ENCODE data around the gene PKD1.

PKD1 gene

DNA sequence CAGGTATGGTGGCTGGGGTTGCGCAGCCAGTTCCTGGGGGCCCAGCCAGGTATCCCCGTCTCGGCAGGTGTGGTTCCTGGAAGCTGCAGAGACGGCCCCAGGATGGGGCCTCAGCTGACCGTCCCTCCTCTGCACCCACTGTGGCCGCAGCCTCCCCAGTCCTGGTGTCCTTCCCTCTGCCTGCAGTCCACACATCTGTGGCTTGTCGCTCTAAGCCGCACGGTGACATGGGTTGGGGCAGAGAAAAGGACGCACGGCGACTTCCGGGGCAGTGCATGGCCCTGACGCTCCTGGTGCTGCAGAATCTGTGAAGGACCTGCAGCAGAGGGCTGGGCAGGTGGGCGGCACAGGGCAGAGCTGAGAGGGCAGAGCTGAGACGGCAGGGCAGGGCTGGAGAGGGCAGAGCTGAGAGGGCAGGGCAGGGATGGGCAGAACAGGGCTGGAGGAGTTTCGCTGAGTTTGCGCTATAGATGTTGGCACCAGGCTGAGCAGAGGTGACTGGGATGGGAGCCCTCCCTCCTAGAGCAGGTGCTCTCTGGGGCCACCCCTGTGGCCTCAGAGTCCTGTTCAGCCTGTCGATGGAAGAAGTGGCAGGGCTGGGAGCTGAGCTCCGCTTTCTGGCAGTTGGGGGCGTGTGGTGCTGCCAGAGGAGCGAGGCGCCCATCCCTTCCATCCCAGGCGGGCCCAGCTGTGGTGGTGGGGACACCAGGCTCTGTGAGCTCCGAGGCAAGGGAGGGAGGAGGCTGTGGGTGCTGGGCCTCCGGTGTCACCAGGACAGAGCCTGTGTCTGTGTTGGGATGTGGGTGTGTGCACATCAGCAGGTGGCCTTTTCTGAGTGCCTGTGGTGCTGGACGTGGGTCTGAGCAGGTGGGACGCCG is 64.9 kb downstream of the PKD1 start:
- no peak for DNase-seq

DNA sequence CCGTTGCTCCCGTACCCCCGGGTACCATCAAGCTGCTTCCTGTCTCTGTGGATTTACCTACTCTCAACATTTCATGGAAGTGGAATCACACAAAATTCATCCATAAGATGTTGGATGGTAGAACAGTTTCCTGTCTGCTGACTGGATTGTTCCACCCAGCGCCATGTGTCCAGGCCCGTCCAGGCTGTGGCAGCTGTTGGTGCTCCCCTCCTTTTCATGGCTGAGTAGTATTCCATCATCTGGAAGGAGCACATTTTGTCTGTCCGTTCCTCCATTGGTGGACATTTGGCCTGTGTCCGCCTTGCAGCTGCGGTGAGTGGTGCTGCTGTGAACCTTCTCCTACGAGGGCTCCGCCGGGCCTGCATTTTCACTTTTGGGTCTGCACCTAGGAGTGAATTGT is 69.6 kb downstream of the PKD1 start:
- no peak for DNase-seq

DNA sequence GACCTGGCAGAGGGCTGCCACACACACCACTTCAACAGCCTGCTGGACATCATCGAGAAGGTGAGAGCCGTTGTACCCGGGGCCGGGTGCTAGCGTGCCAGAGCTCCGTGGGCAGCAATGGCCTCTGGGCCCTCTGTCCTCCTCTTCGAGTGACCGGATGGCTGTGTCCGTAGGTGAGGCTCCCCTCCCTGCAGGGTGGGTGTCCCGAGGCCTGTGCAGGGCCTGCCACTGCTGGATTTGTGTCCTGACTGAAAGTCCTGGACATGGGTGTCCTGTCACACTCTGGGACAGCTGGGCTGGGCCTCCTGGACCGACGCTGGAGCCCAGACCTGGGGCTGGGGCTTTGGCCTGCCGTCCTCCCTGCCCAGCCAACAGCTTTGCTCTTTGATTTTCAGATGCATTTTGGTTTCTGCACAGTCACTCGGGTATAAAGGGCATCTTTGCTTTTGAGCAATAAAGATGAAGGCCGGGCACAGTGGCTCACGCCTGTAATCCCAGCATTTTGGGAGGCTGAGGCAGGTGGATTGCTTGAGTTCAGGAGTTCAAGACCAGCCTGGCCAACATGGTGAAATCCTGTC is 71.2 kb downstream of the PKD1 start:
- DNase-seq: no peak

DNA sequence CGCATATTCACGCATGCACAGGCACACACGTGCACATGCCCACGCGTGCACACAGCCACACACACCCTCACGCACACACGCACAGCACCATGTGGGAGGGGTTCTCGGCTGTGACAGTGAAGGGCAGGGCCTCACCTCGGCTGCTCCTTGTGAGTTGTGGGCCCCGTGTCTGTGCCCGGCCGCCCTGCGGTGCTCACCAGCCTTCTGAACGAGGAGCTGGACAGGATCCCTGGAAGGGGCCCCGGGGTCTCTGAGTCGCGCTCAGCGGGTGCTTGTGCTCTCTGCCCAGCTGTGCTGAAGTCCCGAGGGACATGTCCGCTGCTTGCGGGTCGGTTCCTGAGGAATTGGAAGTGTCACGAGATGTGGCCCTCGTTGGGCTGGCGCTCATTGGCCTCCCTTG is 71.8 kb downstream of the PKD1 start:
- no peak for DNase-seq

DNA sequence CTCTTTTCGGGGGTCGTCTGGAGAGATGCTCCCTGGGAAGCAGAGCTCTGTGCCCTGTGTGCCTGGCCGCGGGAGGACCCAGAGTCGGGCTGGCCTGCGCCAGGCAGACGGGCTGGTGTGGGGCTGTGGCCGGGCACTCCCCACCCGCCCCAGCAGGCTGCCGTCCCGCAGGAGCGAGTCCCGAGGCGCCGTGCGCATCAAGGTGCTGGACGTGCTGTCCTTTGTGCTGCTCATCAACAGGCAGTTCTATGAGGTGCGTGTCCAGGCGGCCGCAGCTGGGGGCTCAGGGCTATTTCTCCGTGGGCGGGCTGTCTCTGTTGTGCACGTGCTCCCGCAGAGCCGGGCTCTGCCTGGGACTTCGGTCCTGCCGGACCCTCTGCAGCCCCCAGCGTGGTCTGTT is 72.9 kb downstream of the PKD1 start:
- DNase-seq: no peak

DNA sequence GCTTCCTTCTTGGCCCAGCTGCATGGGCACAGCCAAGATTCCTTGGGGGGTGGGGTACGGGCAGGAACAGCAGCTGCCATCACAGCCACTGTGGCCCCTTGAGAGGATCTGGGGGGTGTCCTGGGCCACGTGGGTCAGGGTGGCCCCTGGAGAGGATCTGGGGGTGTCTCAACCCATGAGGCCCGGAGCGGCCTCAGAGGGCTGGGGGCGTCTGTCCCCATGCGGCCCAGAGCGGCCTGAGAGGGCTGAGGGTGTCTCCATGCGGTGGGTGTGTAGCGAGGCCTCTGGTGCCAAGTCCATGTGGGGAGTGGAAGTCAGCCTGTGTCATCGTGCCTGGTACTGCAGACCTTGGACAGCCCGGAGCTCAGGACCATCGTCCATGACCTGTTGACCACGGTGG is 74.2 kb downstream of the PKD1 start:
- no peak for DNase-seq

DNA sequence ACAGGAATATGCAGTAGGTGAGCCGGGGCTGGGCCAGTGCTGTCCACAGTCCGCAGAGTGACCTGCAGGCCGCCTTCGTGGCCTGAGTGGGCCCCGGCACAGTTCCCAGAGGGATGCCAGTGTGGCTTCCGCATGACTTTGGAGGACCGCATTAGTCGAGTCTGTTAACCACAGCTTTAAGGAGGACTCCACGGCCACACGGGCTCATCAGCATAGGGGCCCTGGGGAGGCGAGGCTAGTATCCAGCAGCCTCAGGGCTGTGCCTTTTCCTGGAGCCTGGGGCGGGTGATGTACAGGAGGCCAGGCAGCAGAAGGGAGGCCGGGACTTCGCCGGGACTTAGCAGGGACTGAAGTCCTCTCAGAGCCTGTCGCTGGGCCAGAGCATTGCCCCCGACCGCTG is 74.7 kb downstream of the PKD1 start:
- DNase-seq: no peak

DNA sequence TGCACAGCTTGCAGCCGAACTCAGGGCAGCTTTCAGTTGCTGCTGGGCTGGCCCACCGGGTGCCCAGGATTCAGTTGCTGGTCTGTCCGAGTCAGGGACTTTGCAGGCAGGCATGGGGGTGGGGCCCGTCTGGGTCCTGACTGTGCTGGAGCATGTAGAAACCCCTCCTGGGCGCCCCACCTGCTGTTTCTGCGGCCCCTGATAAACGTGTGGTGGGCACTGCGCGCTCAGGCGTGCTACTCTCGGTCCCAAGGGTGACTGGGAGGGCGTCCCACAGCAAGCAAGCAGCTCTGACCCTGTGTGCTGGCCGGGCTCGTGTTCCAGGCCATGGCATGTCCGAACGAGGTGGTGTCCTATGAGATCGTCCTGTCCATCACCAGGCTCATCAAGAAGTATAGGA is 75.4 kb downstream of the PKD1 start:
- no peak for DNase-seq

DNA sequence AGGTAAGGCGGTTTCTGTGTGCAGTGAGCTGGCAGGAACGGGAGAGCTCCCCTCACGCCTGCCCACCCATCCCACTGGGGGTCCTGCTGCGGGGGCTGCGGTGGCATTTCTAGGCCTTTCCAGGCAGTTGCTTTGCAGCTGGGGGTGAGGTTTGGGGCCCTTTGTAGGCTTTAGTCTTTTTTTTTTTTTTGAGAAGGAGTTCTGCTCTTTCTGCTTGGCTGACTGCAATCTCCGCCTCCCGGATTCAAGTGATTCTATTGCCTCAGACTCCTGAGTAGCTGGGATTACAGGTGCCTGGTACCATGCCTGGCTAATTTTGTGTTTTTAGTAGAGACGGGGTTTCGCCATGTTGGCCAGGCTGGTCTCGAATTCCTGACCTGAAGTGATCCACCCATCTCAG is 76.8 kb downstream of the PKD1 start:
- no peak for DNase-seq

DNA sequence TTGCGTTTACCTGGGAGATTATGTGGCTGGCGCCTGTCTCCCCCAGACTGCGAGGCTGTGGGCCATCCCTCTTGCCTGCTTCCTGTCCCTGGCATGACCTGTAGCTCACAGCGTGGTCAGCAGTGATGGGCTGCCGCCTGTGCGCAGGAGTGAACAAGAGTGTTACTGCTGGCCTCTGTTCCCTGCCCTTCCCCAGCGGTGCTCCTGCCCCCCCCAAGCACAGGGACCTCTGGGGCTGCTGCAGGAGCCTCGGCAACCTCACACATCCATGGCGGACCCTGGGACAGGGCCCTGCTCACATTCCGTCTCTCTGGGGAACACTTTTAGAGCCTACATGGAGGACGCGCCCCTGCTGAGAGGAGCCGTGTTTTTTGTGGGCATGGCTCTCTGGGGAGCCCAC is 77.3 kb downstream of the PKD1 start:
- no peak for DNase-seq

DNA sequence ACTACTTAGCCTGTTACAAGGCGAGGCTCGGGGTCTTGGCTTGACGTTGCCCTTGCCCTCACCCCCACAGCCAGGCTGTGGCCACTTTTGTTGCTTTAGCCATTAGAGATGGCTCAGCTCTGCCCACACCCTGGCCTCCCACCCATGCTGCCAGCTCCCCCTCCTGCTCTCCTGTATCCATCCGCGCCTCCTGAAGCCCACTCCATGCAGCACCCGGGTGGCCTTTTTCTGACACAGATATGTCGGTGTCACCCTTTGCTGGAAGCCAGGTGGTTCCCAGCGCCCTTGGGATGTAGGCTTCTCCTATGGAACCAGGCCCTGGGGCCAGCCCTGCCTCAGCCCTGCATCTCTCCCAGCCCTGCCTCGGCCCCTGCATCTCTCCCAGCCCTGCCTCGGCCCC is 78.3 kb downstream of the PKD1 start:
- DNase-seq: no peak

DNA sequence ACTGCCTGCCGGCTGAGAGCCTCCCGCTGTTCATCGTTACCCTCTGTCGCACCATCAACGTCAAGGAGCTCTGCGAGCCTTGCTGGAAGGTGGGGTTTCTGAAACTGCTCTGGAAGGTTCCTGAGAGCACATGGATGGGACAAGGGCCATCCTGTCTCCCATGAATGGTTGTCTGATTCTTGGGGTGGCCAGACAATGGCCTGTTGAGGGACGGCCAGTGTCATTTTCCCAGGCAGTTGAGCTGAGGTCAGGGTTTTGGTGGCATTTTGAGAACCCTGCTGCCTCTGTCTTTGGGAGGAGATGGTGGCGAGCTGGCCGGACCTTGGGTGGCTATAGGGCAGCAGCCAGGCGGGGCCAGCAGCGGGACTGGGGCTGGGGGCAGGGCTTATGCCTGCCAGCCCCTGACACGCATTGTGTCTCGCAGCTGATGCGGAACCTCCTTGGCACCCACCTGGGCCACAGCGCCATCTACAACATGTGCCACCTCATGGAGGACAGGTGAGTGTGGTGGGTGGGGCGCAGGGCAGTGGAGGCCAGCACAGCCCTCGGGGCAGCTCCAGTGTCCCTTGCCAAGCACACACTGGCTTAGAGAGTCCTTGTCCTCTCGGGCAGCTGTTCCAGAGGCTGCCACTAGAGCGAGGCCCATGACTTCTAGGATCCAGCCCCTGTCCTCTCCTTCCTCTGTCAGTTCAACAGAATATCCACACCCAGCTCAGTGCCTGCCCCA is 78.9 kb downstream of the PKD1 start:
- DNase-seq: peak; percentile 4

DNA sequence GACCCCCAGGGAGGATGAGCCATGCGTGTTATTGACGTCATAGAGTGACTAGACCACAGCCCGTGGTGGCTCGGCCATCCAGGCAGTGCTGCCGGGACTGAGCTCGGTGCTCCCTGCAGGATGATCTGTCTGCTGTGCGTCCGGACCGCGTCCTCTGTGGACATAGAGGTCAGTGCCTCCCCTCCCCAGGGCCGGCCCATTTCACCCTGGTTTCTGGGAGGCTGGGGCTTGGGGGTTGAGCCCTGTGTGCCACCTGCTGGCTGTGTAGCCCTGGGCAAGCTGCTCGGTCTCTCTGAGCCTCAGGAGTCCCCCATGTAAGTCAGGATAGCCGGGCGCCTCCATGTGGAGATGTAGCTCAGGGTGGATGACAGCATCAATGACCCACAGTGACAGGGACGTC is 79.6 kb downstream of the PKD1 start:
- DNase-seq: no peak

DNA sequence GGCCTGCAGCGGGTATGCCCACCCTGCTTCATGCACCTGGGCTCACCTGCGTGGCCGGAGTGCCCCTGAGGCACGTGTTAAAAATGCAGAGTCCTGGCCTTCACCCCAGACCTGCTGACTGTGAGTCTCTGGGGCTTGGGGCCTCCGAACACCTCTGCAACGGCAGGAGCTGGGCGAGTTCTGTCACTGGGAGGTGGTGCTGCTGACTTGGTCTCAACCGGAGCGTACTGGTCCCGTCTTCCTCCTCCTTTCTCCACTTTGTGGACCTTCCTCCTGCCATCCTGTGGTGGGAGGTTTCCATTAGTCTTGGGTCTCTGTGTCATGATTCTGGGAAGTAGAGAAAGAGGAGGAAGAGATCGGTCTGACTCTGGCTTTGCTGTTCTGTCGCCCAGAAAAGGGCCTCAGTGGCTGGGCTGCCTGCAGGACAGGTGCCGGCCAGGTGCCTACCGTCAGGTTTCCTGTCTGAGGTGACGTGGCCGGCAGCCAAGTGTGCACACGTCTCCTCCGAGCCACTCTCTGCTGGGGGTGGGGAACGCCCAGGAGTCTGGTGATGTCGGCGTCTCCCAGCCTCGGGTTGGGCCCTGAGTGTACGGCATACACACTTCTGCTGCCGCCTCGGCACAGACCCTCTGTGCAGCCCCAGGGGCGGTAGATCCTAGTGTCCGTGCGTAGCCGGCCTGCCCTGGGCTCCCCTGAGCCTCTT is 81.0 kb downstream of the PKD1 start:
- DNase-seq: no peak

DNA sequence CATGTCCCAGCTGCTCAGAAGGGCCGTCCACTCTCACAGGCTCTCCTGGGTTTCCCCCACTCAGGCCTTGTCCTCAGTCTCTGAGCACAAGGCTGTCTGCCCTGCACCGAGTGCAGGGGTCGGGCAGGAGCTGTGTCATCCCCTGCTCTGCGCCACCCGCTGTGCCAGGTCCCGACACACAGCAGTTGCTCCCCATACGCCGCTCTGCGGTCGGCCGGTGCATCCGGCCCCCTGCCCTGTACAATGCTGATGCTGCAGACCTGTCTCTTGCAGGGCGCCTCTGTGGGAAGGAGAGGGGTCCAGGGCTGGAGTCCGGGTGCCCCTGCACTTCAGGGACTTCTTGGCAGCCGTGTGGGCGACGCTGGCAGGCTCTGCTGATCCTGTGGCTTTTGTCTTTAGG is 81.8 kb downstream of the PKD1 start:
- no peak for DNase-seq

DNA sequence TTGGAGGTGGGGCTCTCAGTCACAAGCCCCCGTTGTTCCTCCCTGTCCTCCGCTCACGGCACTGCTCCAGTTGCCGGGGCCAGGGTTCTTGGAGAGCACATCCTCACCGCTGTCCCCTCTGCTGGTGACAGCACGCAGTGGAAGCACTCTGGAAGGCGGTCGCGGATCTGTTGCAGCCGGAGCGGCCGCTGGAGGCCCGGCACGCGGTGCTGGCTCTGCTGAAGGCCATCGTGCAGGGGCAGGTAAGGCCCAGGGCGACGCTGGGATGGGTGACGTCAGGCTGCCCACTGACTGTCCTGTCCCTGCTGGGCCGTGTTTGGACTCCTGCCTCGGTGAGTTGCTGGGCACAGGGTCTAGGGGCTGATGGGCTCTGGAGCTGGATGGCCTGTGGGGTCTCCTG is 82.5 kb downstream of the PKD1 start:
- DNase-seq: no peak

DNA sequence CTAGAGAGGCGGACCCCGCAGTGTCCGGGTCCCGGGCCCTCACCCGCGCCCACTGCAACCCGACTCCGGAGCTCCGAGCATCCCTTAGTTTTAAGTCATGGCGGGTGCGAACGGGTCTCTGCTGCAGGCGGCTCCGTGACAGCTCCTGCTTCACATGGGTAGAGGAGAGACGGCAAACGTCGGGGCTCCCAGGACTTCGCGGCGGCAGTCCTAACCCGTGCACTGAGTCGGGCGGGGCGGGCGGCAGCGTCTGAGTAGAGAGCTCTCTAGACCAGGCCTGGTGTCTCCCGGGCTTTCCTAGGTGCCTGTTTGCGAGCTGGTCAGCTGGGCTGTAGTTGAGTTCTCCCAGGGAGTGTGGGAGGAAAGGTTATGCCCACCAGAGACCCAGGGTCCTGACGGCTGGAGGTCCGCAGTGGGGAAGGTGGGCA is 87.6 kb downstream of the PKD1 start:
- DNase-seq: no peak

DNA sequence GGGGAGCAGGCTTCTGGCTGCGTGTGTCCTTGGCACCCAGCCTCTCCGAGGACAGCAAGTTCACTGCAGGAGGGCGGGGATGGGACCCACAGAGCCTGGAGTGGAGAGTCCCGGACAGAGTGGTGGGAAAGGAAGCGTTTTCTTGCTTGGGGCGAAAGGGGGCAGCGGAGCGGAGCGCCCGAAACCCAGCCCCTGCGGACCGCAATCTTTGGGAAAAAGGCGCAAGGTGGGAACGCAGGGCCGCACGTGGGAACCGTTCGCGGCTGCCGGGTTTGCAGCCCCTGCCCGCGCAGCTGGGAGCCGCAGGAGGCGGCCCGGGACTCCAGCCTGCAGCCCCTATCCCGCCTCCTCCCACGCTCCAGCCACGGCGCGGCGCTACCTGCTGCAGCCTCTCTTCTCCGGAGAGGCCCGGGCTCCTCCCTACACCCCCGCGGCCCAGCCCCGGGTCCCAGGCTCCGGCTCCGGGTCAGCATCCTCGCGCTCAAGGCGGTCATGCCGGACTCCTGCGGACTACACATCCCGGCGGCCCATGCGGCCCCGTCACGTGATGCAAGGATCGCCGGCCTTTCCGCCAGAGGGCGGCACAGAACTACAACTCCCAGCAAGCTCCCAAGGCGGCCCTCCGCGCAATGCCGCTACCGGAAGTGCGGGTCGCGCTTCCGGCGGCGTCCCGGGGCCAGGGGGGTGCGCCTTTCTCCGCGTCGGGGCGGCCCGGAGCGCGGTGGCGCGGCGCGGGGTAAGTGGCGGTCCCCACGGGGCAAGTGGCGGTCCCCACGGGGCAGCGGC is 88.2 kb downstream of the PKD1 start, which contains the start of the genes NTHL1 and TSC2:
NTHL1 (minus strand) TSS at position 505 of the 786 bp plus-strand sequence; CDS start at position 494, 11 bp downstream.
TSC2 (plus strand) TSS at position 656 of the 786 bp plus-strand sequence. CDS start 631 bp downstream, outside the sequence.
- DNase-seq: peak; percentile 89

DNA sequence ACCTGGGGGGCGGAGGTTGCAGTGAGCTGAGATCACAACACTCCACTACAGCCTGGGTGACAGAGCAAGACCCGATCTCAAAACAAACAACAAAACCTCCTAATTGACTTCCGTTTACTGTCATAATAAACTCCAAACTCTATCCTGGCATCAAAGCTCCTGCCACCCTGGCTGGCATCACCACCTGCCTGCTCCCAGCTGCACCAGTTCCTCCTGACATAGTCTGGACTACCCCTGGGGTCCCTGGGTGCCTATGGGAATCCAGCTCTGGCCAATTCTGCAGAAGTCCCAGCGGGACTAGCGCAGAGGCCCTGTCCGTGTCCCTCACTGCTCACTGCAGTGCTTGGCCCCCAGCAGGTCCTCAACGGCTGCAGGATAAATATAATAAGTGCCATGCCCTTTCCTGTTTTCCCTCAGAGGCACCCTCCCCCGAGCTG is 88.8 kb downstream of the PKD1 start:
- no peak for DNase-seq

DNA sequence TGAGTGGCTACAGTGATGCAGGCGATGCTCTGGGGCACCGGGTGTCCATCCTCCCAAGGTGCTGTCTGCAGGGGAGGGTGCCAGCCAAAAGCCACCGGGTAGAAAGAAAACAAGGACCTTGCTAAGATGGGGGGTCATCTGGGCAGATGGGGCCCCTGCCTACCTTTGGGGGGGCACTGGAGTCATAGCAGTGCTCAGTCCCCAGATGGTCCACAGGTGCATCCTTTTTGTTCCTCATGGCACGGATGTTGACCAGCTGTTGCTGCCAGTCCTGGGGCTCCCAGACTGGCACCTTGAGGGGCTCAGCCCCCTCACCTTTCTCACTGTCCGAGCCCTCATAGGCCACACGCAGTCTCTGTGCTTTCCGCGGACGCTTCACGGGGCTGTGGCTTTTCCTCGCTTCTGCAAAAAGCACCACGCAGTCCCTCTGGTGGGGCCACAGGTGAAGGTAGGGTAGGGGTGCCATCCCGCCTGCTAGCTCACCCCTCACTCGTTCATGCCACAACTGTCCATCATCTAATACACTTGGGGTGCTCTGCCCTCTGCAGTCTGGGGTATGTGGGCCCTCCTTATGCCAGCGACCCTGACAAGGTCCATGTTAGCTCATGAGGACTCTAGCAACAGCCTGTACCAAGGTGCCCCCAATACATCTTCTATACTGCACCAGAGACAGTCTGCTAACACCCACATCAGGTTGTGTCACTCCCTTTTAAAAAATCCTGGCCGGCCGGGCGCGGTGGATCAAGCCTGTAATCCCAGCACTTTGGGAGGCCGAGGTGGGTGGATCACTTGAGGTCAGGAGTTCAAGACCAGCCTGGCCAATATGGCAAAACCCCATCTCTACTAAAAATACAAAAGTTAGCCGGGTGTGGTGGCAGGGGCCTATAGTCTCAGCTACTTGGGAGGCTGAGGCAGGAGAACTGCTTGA is 89.5 kb downstream of the PKD1 start:
- no peak for DNase-seq

DNA sequence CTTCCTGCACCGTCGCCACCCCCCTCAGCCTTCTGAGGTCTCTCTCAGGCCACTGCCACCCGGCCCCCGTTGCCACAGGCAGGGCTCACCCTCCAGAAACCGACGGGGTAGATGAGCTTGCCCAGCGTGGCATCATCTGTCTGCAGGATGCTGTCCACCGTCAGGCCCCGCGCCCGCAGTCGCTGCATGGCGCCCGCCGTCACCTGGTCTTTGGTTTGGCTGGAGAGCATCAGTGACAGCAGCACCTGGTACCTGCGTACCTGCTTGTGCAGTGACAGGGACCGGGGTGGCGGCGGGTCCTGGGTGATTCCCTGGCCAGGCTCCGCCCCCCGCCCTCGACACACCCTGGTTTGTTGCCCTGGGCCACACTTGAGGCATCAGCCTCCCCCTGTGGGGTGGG is 91.2 kb downstream of the PKD1 start:
- no peak for DNase-seq
